ENCODE results near the gene JAG1.

Gene JAG1

DNA sequence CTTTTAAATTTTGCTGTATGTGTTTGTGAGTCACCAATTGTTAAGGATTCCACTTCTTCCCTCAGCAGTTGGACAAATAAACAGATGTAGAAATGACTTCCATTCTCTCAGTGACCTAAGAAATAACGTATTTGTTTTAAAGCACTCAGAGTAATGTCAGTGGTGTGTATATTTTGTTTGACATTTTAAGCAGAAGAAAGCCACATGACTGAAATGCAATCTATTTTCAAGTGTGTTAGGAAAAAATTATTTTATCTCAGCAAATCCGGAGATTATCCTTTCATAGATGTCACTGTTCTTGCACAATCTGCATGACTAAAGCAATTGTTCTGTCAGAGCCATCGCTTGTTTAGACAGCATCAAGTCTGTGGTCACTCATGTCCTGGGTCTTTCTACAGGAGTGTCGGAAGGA, 77.1 kb downstream of the JAG1 start:
- H3K36me3 ChIP-seq (ENCODE audit: insufficient read depth, low read length): peaks cover 10% of the 10 kb centered on the region; the same call in 1 of the 2 replicates
- no peak overlapping the region for H3K4me3 ChIP-seq (ENCODE audit: low read depth in 1 of 2, low read length in 2 of 2)
- H3K79me2 ChIP-seq (ENCODE audit: insufficient read depth, low read length): no peaks in the 10 kb centered on the region
- no peak for TF ChIP-seq CTCF (IDR thresholded peaks at IDR 0.05; ENCODE audit: borderline replicate concordance, extremely low read depth, low read length, poor library complexity, severe bottlenecking)
- TF ChIP-seq EZH2 (IDR thresholded peaks at IDR 0.05; ENCODE audit: borderline replicate concordance, low read depth, low read length, severe bottlenecking): no peak
- no peak for ATAC-seq (ENCODE audit: insufficient read depth, low read depth)
- H4K20me1 ChIP-seq (ENCODE audit: insufficient read depth, low read length): peaks cover 4% of the 10 kb centered on the region; the same call in 1 of the 2 replicates
- H2AFZ ChIP-seq (ENCODE audit: low read depth, low read length): no peak overlapping the region
- no peaks in the 10 kb centered on the region for H3K9me3 ChIP-seq (ENCODE audit: insufficient read depth, low read length, severe bottlenecking)
- H3K27ac ChIP-seq (ENCODE audit: low read length): no peak overlapping the region
- H3K4me1 ChIP-seq (ENCODE audit: insufficient read depth, low read length): no peaks in the 10 kb centered on the region
- no peak for DNase-seq
- H3K9ac ChIP-seq (ENCODE audit: low read depth, low read length): no peak overlapping the region
- no peaks in the 10 kb centered on the region for H3K27me3 ChIP-seq (ENCODE audit: insufficient read depth, low read length, poor library complexity)
- no peak overlapping the region for H3K4me2 ChIP-seq (ENCODE audit: insufficient read depth, low read length)

- no peak for ATAC-seq (ENCODE audit: insufficient read depth, low read depth)
- no peaks in the 10 kb centered on the region for H3K79me2 ChIP-seq (ENCODE audit: insufficient read depth, low read length)
- no peaks in the 10 kb centered on the region for H3K9me3 ChIP-seq (ENCODE audit: insufficient read depth, low read length, severe bottlenecking)
- H2AFZ ChIP-seq (ENCODE audit: low read depth, low read length): no peak overlapping the region
- TF ChIP-seq EZH2 (IDR thresholded peaks at IDR 0.05; ENCODE audit: borderline replicate concordance, low read depth, low read length, severe bottlenecking) (no peak), CTCF (IDR thresholded peaks at IDR 0.05; ENCODE audit: borderline replicate concordance, extremely low read depth, low read length, poor library complexity, severe bottlenecking) (no peak)
- H3K4me1 ChIP-seq (ENCODE audit: insufficient read depth, low read length): no peaks in the 10 kb centered on the region
- H3K27me3 ChIP-seq (ENCODE audit: insufficient read depth, low read length, poor library complexity): no peaks in the 10 kb centered on the region
- peaks cover 9% of the 10 kb centered on the region; the same call in 1 of the 2 replicates for H3K36me3 ChIP-seq (ENCODE audit: insufficient read depth, low read length)
- peaks cover 4% of the 10 kb centered on the region; the same call in 1 of the 2 replicates for H4K20me1 ChIP-seq (ENCODE audit: insufficient read depth, low read length)
- no peak overlapping the region for H3K9ac ChIP-seq (ENCODE audit: low read depth, low read length)
- DNase-seq: no peak
- no peak overlapping the region for H3K4me3 ChIP-seq (ENCODE audit: low read depth in 1 of 2, low read length in 2 of 2)
- no peak overlapping the region for H3K27ac ChIP-seq (ENCODE audit: low read length)
- no peak overlapping the region for H3K4me2 ChIP-seq (ENCODE audit: insufficient read depth, low read length)
These were observed 77.8 kb downstream of the JAG1 start for GRCh38 chr20:10595985-10596384.

DNA sequence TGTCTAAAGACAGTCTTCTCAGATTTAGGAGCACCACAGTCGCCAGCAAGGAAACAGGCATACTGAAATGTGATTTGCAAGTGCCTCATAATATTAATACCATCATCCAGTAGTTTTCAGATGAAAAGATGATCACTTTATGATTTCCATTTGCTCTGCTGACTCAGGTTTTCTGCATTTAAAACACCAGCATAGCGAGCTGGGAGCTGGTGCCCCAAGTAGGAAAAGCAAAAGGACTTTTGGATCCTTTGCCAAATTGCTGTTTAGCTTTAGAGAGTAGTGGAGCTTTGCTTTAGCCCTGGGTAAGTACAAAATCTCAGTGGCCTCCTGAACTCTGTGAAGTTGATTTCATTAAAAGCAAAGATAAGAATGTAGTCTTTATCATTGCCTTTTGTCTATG, 78.5 kb downstream of the JAG1 start:
- no peak overlapping the region for H3K4me3 ChIP-seq (ENCODE audit: low read depth in 1 of 2, low read length in 2 of 2)
- no peak overlapping the region for H2AFZ ChIP-seq (ENCODE audit: low read depth, low read length)
- no peak overlapping the region for H3K27ac ChIP-seq (ENCODE audit: low read length)
- ATAC-seq (ENCODE audit: insufficient read depth, low read depth) (no peak), DNase-seq (no peak)
- H4K20me1 ChIP-seq (ENCODE audit: insufficient read depth, low read length): peaks cover 4% of the 10 kb centered on the region; the same call in 1 of the 2 replicates
- H3K4me2 ChIP-seq (ENCODE audit: insufficient read depth, low read length): no peak overlapping the region
- TF ChIP-seq CTCF (IDR thresholded peaks at IDR 0.05; ENCODE audit: borderline replicate concordance, extremely low read depth, low read length, poor library complexity, severe bottlenecking) (no peak), EZH2 (IDR thresholded peaks at IDR 0.05; ENCODE audit: borderline replicate concordance, low read depth, low read length, severe bottlenecking) (no peak)
- H3K36me3 ChIP-seq (ENCODE audit: insufficient read depth, low read length): peaks cover 5% of the 10 kb centered on the region; the same call in 1 of the 2 replicates
- no peak overlapping the region for H3K9ac ChIP-seq (ENCODE audit: low read depth, low read length)
- no peaks in the 10 kb centered on the region for H3K79me2 ChIP-seq (ENCODE audit: insufficient read depth, low read length)
- H3K9me3 ChIP-seq (ENCODE audit: insufficient read depth, low read length, severe bottlenecking): no peaks in the 10 kb centered on the region
- H3K27me3 ChIP-seq (ENCODE audit: insufficient read depth, low read length, poor library complexity): no peaks in the 10 kb centered on the region
- H3K4me1 ChIP-seq (ENCODE audit: insufficient read depth, low read length): no peaks in the 10 kb centered on the region
